Measurements from ENCODE around the gene PBX3. TPM values are rescaled to one million over a fixed set of nuclear protein-coding genes. Genes with fewer than 3 reads are reported as not detected.

PBX3 gene
- total and polyA plus RNA-seq, 2 experiments from 2014 or later: 13.4 to 30.9 TPM

GRCh38 chr9:125758986-125759763 is 12.0 kb downstream of the PBX3 start:
- peak overlapping the region; percentile 3 for H3K27ac ChIP-seq
- 10 to 16% methylated on average over 6 of the region's 6 CpGs for WGBS, 2 experiments (ENCODE audit: low coverage in 1 of 2, low lambda C conversion rate in 2 of 2, missing lambda C conversion rate in 2 of 2)

GRCh38 chr9:125759764-125760129 is 12.6 kb downstream of the PBX3 start:
- no peaks in the 10 kb centered on the region for H3K36me3 ChIP-seq (ENCODE audit: low read depth)
- 0 out of 2 replicates have a peak, but pooled peaks cover 5% of the 10 kb centered on the region for H4K20me1 ChIP-seq (ENCODE audit: insufficient read depth)
- TF ChIP-seq EZH2 (IDR thresholded peaks at IDR 0.05; ENCODE audit: insufficient read depth, poor library complexity, severe bottlenecking) (no peak), EZH2phosphoT487 (IDR thresholded peaks at IDR 0.05; ENCODE audit: insufficient read depth, low read depth) (no peak)
- no peaks in the 10 kb centered on the region for H3K9me2 ChIP-seq (ENCODE audit: insufficient read depth)
- H3K4me2 ChIP-seq (ENCODE audit: unreplicated experiment): peak overlapping the region; percentile 94
- H3K9ac ChIP-seq: peak overlapping the region; percentile 71
- no peaks in the 10 kb centered on the region for H3K27me3 ChIP-seq (replicated peaks; ENCODE audit: insufficient read depth)
- in situ Hi-C loops (cut with MboI): no loop called here
- peak overlapping the region; percentile 3 for H3K27ac ChIP-seq
- DNase-seq: peak; percentile 62
- H3K4me1 ChIP-seq (ENCODE audit: insufficient read depth): peaks cover 19% of the 10 kb centered on the region
- no peaks in the 10 kb centered on the region for H3K9me3 ChIP-seq (ENCODE audit: low read depth)
- no peaks in the 10 kb centered on the region for H3F3A ChIP-seq (ENCODE audit: insufficient read depth)
- peaks cover 100% of the 10 kb centered on the region for H3K79me2 ChIP-seq (ENCODE audit: insufficient read depth)
- 4 to 11% methylated on average over 7 of the region's 7 CpGs for WGBS, 2 experiments (ENCODE audit: low coverage in 1 of 2, low lambda C conversion rate in 2 of 2, missing lambda C conversion rate in 2 of 2)
- peak overlapping the region; percentile 58 for H2AFZ ChIP-seq
- peak overlapping the region; percentile 72 for H3K4me3 ChIP-seq

More at GRCh38 chr9:125758986-125759763, 12.0 kb downstream of the PBX3 start:
- Histone ChIP-seq H4K20me1 (ENCODE audit: insufficient read depth) (0 out of 2 replicates have a peak, but pooled peaks cover 3% of the 10 kb centered on the region), H3K9me3 (ENCODE audit: low read depth) (no peaks in the 10 kb centered on the region), H3K27me3 (replicated peaks; ENCODE audit: insufficient read depth) (no peaks in the 10 kb centered on the region), H3K79me2 (ENCODE audit: insufficient read depth) (peaks cover 100% of the 10 kb centered on the region), H3K4me3 (peak overlapping the region; percentile 72), H3K36me3 (ENCODE audit: low read depth) (no peaks in the 10 kb centered on the region), H3K4me1 (ENCODE audit: insufficient read depth) (peaks cover 22% of the 10 kb centered on the region), H2AFZ (peak overlapping the region; percentile 58), H3K4me2 (ENCODE audit: unreplicated experiment) (peak overlapping the region; percentile 94), H3F3A (ENCODE audit: insufficient read depth) (no peaks in the 10 kb centered on the region), H3K9me2 (ENCODE audit: insufficient read depth) (no peaks in the 10 kb centered on the region), H3K9ac (peak overlapping the region; percentile 71)
- peak; percentile 68 for DNase-seq
- in situ Hi-C loops (cut with MboI): no loop called here
- TF ChIP-seq EZH2phosphoT487 (IDR thresholded peaks at IDR 0.05; ENCODE audit: insufficient read depth, low read depth) (no peak), EZH2 (IDR thresholded peaks at IDR 0.05; ENCODE audit: insufficient read depth, poor library complexity, severe bottlenecking) (no peak)

GRCh38 chr9:125760537-125760936 is 13.4 kb downstream of the PBX3 start:
- Histone ChIP-seq H3K36me3 (ENCODE audit: low read depth) (no peaks in the 10 kb centered on the region), H3F3A (ENCODE audit: insufficient read depth) (no peaks in the 10 kb centered on the region), H3K9me3 (ENCODE audit: low read depth) (no peaks in the 10 kb centered on the region), H3K4me3 (peak overlapping the region; percentile 72), H3K4me1 (ENCODE audit: insufficient read depth) (peaks cover 19% of the 10 kb centered on the region), H3K9me2 (ENCODE audit: insufficient read depth) (no peaks in the 10 kb centered on the region), H3K27me3 (replicated peaks; ENCODE audit: insufficient read depth) (no peaks in the 10 kb centered on the region), H3K4me2 (ENCODE audit: unreplicated experiment) (peak overlapping the region; percentile 94), H3K27ac (no peak overlapping the region), H2AFZ (no peak overlapping the region), H3K9ac (peak overlapping the region; percentile 71), H3K79me2 (ENCODE audit: insufficient read depth) (peaks cover 100% of the 10 kb centered on the region), H4K20me1 (ENCODE audit: insufficient read depth) (0 out of 2 replicates have a peak, but pooled peaks cover 5% of the 10 kb centered on the region)
- in situ Hi-C loops (cut with MboI): no loop called here
- no peak for DNase-seq
- 91 to 96% methylated on average over 1 of the region's 1 CpG for WGBS, 2 experiments (ENCODE audit: low coverage in 1 of 2, low lambda C conversion rate in 2 of 2, missing lambda C conversion rate in 2 of 2)
- no peak for TF ChIP-seq EZH2phosphoT487 (IDR thresholded peaks at IDR 0.05; ENCODE audit: insufficient read depth, low read depth)
- no peak for TF ChIP-seq EZH2 (IDR thresholded peaks at IDR 0.05; ENCODE audit: insufficient read depth, poor library complexity, severe bottlenecking)

GRCh38 chr9:125761676-125762450 is 14.7 kb downstream of the PBX3 start:
- Histone ChIP-seq H3K9ac (no peak overlapping the region), H3K4me3 (no peak overlapping the region), H3F3A (ENCODE audit: insufficient read depth) (no peaks in the 10 kb centered on the region), H3K9me3 (ENCODE audit: low read depth) (no peaks in the 10 kb centered on the region), H3K79me2 (ENCODE audit: insufficient read depth) (peaks cover 100% of the 10 kb centered on the region), H4K20me1 (ENCODE audit: insufficient read depth) (0 out of 2 replicates have a peak, but pooled peaks cover 5% of the 10 kb centered on the region), H3K27ac (no peak overlapping the region), H3K4me2 (ENCODE audit: unreplicated experiment) (no peak overlapping the region), H3K9me2 (ENCODE audit: insufficient read depth) (no peaks in the 10 kb centered on the region), H3K27me3 (replicated peaks; ENCODE audit: insufficient read depth) (no peaks in the 10 kb centered on the region), H3K4me1 (ENCODE audit: insufficient read depth) (peaks cover 19% of the 10 kb centered on the region), H2AFZ (no peak overlapping the region), H3K36me3 (ENCODE audit: low read depth) (no peaks in the 10 kb centered on the region)
- no peak for DNase-seq
- WGBS, 2 experiments (ENCODE audit: low coverage in 1 of 2, low lambda C conversion rate in 2 of 2, missing lambda C conversion rate in 2 of 2): 90 to 93% methylated on average over 2 of the region's 2 CpGs
- in situ Hi-C loops (cut with MboI): no loop called here
- TF ChIP-seq EZH2 (IDR thresholded peaks at IDR 0.05; ENCODE audit: insufficient read depth, poor library complexity, severe bottlenecking) (no peak), EZH2phosphoT487 (IDR thresholded peaks at IDR 0.05; ENCODE audit: insufficient read depth, low read depth) (no peak)
